Jurkat, Clone E6-1 (cell line): ENCODE measurements around the gene PRKCE.

Experiments
- DNase-seq: peaks from one replicate; pipeline ENCODE4 v3.0.0-alpha.2; 2011; ENCODE audit warnings: low read depth, low spot score
- H3K4me3 ChIP-seq: 2 replicates; pipeline ENCODE4 v1.5.1; 2011; ENCODE audit warnings: mild to moderate bottlenecking, low read length, control low read depth, moderate library complexity

PRKCE gene

GRCh38 chr2:46231721-46232120 is 580.2 kb downstream of the PRKCE start:
- no peak for DNase-seq
- no peak overlapping the region for H3K4me3 ChIP-seq

GRCh38 chr2:46232860-46233259 is 581.4 kb downstream of the PRKCE start:
- DNase-seq = no peak
- no peak overlapping the region for H3K4me3 ChIP-seq

GRCh38 chr2:46236006-46236875 is 584.8 kb downstream of the PRKCE start:
- peak; percentile 73 for DNase-seq
- no peak overlapping the region for H3K4me3 ChIP-seq

GRCh38 chr2:46236876-46237859 is 585.7 kb downstream of the PRKCE start:
- no peak for DNase-seq
- no peak overlapping the region for H3K4me3 ChIP-seq
